K562 (cell line): ENCODE data around the gene RNF112. TPM values are rescaled to one million over a fixed set of nuclear protein-coding genes. Genes with fewer than 3 reads are reported as not detected.

Source experiments
- ATAC-seq: fragments of 200-7000 bp; cut with Tn5 transposase; 3 replicates; pipeline ENCODE4 v1.9.1; 2020; ENCODE audit warnings: moderate library complexity
- BruUV-seq: library from RNA; stranded (reverse); fragments of 400-500 nt; replicated peaks from 2 replicates; lab custom pipeline; 2021; lab: Mats Ljungman, UMichigan
- CTCF ChIA-PET: fragments of 300-600 bp; formaldehyde crosslinking; extraction: SDS; loops from one replicate; lab custom pipeline; 2021; ENCODE audit warnings: low intra/inter-chr PET ratio; lab: Yijun Ruan, JAX
- POLR2A ChIA-PET: fragments of 300-600, 350-650 bp; sonication (Branson Sonifier 250); formaldehyde crosslinking; extraction: SDS; loops from one replicate; lab custom pipeline; 2021; ENCODE audit warnings: antibody characterized with exemption, inconsistent platforms; lab: Yijun Ruan, JAX
- DNase-seq, 4 experiments: peaks; one replicate each; pipeline versions ENCODE4 v3.0.0 to v3.0.0-alpha.2; 2011 to 2018; ENCODE audit warnings: low spot score in 3 of 4, mixed read lengths in 3 of 4; ENCODE audit errors: extremely low read depth in 1 of 4
- FAIRE-seq: peaks from 2 replicates; lab custom pipeline; 2011; peaks lifted over from hg19 to GRCh38; lab: Jason Lieb, UNC
- H2AFZ ChIP-seq: 2 replicates; pipeline ENCODE4 v1.6.0; 2011; ENCODE audit warnings: low read depth, low read length, control low read depth, inconsistent platforms
- H3K27ac ChIP-seq: fragments of 200-600 bp; 3 replicates; pipeline ENCODE4 v1.8.0; 2011; ENCODE audit warnings: low read depth, mild to moderate bottlenecking, control low read depth, inconsistent platforms, low read length, moderate library complexity, mixed read lengths; ENCODE audit errors: extremely low read depth
- H3K27me3 ChIP-seq, 2 experiments: fragments of 300-600 bp in 1 of 2; 2 replicates in 1 of 2; 3 replicates in 1 of 2; pipeline versions ENCODE4 v1.6.0 to v1.8.0; 2011; ENCODE audit warnings: inconsistent platforms in 2 of 2, low read length in 2 of 2, mild to moderate bottlenecking in 1 of 2, mixed read lengths in 1 of 2, moderate library complexity in 1 of 2; ENCODE audit not compliant: control insufficient read depth in 2 of 2, insufficient read depth in 2 of 2
- H3K36me3 ChIP-seq: fragments of 300-600 bp; 3 replicates; pipeline ENCODE4 v1.8.0; 2011; ENCODE audit warnings: mild to moderate bottlenecking, low read length, inconsistent platforms; ENCODE audit not compliant: control insufficient read depth, insufficient read depth
- H3K4me1 ChIP-seq, 2 experiments: fragments of 200-600 bp in 1 of 2; replicated peaks in 1 of 2; 2 replicates in 1 of 2; 3 replicates in 1 of 2; pipeline versions ENCODE4 v1.5.1 to v1.8.0; 2011; ENCODE audit warnings: inconsistent platforms in 2 of 2, low read length in 2 of 2, mild to moderate bottlenecking in 1 of 2, mixed read lengths in 1 of 2, moderate library complexity in 1 of 2; ENCODE audit not compliant: control insufficient read depth in 2 of 2, insufficient read depth in 2 of 2
- H3K4me2 ChIP-seq: 2 replicates; pipeline ENCODE4 v1.6.1; 2011; ENCODE audit warnings: low read length, control low read depth, inconsistent platforms, mixed read lengths; ENCODE audit not compliant: insufficient read depth
- H3K4me3 ChIP-seq: fragments of 200-600 bp; sonication (generic), shearing (Covaris generic); 2 replicates; pipeline ENCODE4 v1.5.1; 2016; ENCODE audit warnings: control low read depth, inconsistent platforms
- H3K79me2 ChIP-seq: fragments of 200-600 bp; 3 replicates; pipeline ENCODE4 v1.8.0; 2011; ENCODE audit warnings: low read length, inconsistent platforms; ENCODE audit not compliant: control insufficient read depth, insufficient read depth
- H3K9ac ChIP-seq, 2 experiments: 2 replicates each; pipeline versions ENCODE4 v1.6.0 to v1.6.1; 2011; ENCODE audit warnings: low read depth in 2 of 2, low read length in 2 of 2, control low read depth in 1 of 2, inconsistent platforms in 1 of 2, mild to moderate bottlenecking in 1 of 2, mixed read lengths in 1 of 2; ENCODE audit not compliant: insufficient read depth in 1 of 2
- H3K9me1 ChIP-seq: one replicate; pipeline ENCODE4 v1.6.0; 2011; ENCODE audit warnings: inconsistent platforms, mild to moderate bottlenecking, low read length, moderate library complexity; ENCODE audit not compliant: control insufficient read depth, insufficient read depth
- H3K9me3 ChIP-seq: replicated peaks from 2 replicates; pipeline ENCODE4 v1.5.1; 2011; ENCODE audit warnings: low read depth, low read length, inconsistent platforms; ENCODE audit not compliant: control insufficient read depth, insufficient read depth
- H4K20me1 ChIP-seq: replicated peaks from 2 replicates; pipeline ENCODE4 v1.6.1; 2011; ENCODE audit warnings: low read length, inconsistent platforms, mixed read lengths; ENCODE audit not compliant: control insufficient read depth, insufficient read depth
- DIDO1 ChIP-seq: fragments of 450-650 bp; IDR thresholded peaks from 2 replicates; pipeline ENCODE4 v1.6.1; 2016; ENCODE audit warnings: low read depth, missing biosample characterization, missing genetic modification characterization
- HCFC1 ChIP-seq: IDR thresholded peaks from 2 replicates; pipeline ENCODE4 v1.6.1; 2012; ENCODE audit warnings: low read depth, low read length, improper control_type of control experiment
- NCOA1 ChIP-seq: fragments of 450-650 bp; IDR thresholded peaks from 2 replicates; pipeline ENCODE4 v1.6.1; 2016; ENCODE audit warnings: low read depth
- PML ChIP-seq: IDR thresholded peaks from 2 replicates; pipeline ENCODE4 v1.6.1; 2012; ENCODE audit warnings: low read length, inconsistent platforms
- ZNF77 ChIP-seq: fragments of 250-450 bp; sonication (Bioruptor Pico); IDR thresholded peaks from 2 replicates; pipeline ENCODE4 v1.5.0; 2020
- WGBS: fragments of 100-300 bp; shearing (Covaris generic); methylation state at CpG from one replicate; pipeline ENCODE4 v1.1.6; 2016; ENCODE audit warnings: low coverage, mixed read lengths; ENCODE audit not compliant: insufficient coverage; ENCODE audit errors: missing lambda C conversion rate; 5-methylcytosine and 5-hydroxymethylcytosine counted together
- in situ Hi-C: fragments of 300-500 bp; cut with MboI; formaldehyde crosslinking; loops from 4 replicates; pipeline ENCODE4 v1.15.0; 2018; ENCODE audit warnings: inconsistent platforms, mixed read lengths
- intact Hi-C: fragments of 100-400 bp; cut with micrococcal nuclease; formaldehyde crosslinking; loops from 2 replicates; pipeline ENCODE4 v1.14.2; 2022
- polyA plus RNA-seq, 8 experiments: library from polyadenylated mRNA; depleted of rRNA in 4 of 8; stranded (reverse) in 5 of 8; unstranded in 3 of 8; fragments of >200 nt; fragmentation: Nextera tagmentation in 2 of 8; fragmentation: Illumina TruSeq in 1 of 8; extraction: Ambion mirVana in 2 of 8; extraction: Trizol in 1 of 8; gene quantifications; 2 replicates each; pipeline versions ENCODE4 v1.2.1 to v1.2.3, GENCODE V29; 2011 to 2014; ENCODE audit warnings: inconsistent platforms in 1 of 8, missing spikeins in 1 of 8
- total RNA-seq, 7 experiments: library from RNA; depleted of rRNA in 6 of 7; stranded (reverse); fragments of >200 nt in 6 of 7; fragmentation: Illumina TruSeq in 2 of 7; extraction: Trizol in 2 of 7; gene quantifications; 2 replicates each; pipeline versions ENCODE4 v1.2.1 to v1.2.3, GENCODE V29; 2011 to 2021; ENCODE audit warnings: low replicate concordance in 1 of 7
- TF ChIP-seq, protein P1 (sequence below): fragments of 450-650 bp; IDR thresholded peaks from 2 replicates; pipeline ENCODE4 v1.6.1; 2017; ENCODE audit warnings: antibody characterized with exemption
- TF ChIP-seq, protein P2 (sequence below): fragments of 450-650 bp; IDR thresholded peaks from 2 replicates; pipeline ENCODE4 v1.6.1; 2017; ENCODE audit warnings: antibody characterized with exemption, mild to moderate bottlenecking

The RNF112 gene
- total and polyA plus RNA-seq, 9 of the 15 experiments (the other 6 are each of a cell fraction or from before 2014, with no cell fraction given), result 0.05 TPM; not detected in 8

DNA sequence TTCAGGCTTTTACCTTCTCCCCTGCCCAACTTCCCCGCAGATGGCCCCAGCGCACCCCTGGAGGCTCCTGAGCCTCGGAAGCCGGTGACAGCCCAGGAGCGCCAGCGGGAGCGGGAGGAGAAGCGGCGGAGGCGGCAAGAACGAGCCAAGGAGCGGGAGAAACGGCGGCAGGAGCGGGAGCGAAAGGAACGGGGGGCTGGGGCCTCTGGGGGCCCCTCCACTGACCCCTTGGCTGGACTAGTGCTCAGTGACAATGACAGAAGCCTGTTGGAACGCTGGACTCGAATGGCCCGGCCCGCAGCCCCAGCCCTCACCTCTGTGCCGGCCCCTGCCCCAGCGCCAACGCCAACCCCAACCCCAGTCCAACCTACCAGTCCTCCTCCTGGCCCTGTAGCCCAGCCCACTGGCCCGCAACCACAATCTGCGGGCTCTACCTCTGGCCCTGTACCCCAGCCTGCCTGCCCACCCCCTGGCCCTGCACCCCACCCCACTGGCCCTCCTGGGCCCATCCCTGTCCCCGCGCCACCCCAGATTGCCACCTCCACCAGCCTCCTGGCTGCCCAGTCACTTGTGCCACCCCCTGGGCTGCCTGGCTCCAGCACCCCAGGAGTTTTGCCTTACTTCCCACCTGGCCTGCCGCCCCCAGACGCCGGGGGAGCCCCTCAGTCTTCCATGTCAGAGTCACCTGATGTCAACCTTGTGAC is 29.1 kb upstream of the RNF112 start:
- whole genome bisulfite sequencing, result 93% methylated on average over 7 of the region's 31 CpGs
- Histone ChIP-seq H3K4me2 (no peak overlapping the region), H3K79me2 (peaks cover 9% of the 10 kb centered on the region; the same call in 2 of the 3 replicates), H3K9me1 (no peaks in the 10 kb centered on the region), H3K4me1 (peaks cover 3 to 32% of the 10 kb centered on the region in 2 experiments; a peak in 4 of 5 replicates), H3K27ac (no peak overlapping the region), H3K9me3 (no peaks in the 10 kb centered on the region), H3K27me3 (no peaks in the 10 kb centered on the region; a peak in 1 of 5 replicates), H4K20me1 (no peaks in the 10 kb centered on the region), H2AFZ (no peak overlapping the region), H3K9ac (no peak overlapping the region), H3K36me3 (peaks cover 21% of the 10 kb centered on the region; the same call in 2 of the 3 replicates), H3K4me3 (no peak overlapping the region)
- POLR2A ChIA-PET, result no interaction called here
- DNase-seq, result no peak
- no TSS peak for BruUV-seq
- CTCF ChIA-PET, result no interaction called here
- in situ Hi-C loops (no loop called here), intact Hi-C loops (no loop called here)
- no peak for FAIRE-seq
- ATAC-seq, result no peak
- TF ChIP-seq HCFC1, result no peak
- TF ChIP-seq, protein P1, sequence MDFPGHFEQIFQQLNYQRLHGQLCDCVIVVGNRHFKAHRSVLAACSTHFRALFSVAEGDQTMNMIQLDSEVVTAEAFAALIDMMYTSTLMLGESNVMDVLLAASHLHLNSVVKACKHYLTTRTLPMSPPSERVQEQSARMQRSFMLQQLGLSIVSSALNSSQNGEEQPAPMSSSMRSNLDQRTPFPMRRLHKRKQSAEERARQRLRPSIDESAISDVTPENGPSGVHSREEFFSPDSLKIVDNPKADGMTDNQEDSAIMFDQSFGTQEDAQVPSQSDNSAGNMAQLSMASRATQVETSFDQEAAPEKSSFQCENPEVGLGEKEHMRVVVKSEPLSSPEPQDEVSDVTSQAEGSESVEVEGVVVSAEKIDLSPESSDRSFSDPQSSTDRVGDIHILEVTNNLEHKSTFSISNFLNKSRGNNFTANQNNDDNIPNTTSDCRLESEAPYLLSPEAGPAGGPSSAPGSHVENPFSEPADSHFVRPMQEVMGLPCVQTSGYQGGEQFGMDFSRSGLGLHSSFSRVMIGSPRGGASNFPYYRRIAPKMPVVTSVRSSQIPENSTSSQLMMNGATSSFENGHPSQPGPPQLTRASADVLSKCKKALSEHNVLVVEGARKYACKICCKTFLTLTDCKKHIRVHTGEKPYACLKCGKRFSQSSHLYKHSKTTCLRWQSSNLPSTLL, result no peak
- no peak for TF ChIP-seq DIDO1
- no peak for TF ChIP-seq ZNF77 (CRISPR knock-in tag)
- no peak for TF ChIP-seq NCOA1
- TF ChIP-seq, protein P2, sequence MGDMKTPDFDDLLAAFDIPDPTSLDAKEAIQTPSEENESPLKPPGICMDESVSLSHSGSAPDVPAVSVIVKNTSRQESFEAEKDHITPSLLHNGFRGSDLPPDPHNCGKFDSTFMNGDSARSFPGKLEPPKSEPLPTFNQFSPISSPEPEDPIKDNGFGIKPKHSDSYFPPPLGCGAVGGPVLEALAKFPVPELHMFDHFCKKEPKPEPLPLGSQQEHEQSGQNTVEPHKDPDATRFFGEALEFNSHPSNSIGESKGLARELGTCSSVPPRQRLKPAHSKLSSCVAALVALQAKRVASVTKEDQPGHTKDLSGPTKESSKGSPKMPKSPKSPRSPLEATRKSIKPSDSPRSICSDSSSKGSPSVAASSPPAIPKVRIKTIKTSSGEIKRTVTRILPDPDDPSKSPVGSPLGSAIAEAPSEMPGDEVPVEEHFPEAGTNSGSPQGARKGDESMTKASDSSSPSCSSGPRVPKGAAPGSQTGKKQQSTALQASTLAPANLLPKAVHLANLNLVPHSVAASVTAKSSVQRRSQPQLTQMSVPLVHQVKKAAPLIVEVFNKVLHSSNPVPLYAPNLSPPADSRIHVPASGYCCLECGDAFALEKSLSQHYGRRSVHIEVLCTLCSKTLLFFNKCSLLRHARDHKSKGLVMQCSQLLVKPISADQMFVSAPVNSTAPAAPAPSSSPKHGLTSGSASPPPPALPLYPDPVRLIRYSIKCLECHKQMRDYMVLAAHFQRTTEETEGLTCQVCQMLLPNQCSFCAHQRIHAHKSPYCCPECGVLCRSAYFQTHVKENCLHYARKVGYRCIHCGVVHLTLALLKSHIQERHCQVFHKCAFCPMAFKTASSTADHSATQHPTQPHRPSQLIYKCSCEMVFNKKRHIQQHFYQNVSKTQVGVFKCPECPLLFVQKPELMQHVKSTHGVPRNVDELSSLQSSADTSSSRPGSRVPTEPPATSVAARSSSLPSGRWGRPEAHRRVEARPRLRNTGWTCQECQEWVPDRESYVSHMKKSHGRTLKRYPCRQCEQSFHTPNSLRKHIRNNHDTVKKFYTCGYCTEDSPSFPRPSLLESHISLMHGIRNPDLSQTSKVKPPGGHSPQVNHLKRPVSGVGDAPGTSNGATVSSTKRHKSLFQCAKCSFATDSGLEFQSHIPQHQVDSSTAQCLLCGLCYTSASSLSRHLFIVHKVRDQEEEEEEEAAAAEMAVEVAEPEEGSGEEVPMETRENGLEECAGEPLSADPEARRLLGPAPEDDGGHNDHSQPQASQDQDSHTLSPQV, result no peak
- TF ChIP-seq PML, result no peak
